ENCODE data around the gene FAR2. TPM values are rescaled to one million over a fixed set of nuclear protein-coding genes. Genes with fewer than 3 reads are reported as not detected.

Gene FAR2
- polyA plus RNA-seq, 2 donors: 0.92 to 1.5 TPM

- Histone ChIP-seq H3K4me3 (ENCODE audit: low read depth in 1 of 2, low read length in 2 of 2) (no peak overlapping the region), H3K4me1 (ENCODE audit: control insufficient read depth in 2 of 2, insufficient read depth in 2 of 2, low read length in 1 of 2) (no peaks in the 10 kb centered on the region), H3K9me3 (ENCODE audit: control insufficient read depth in 2 of 2, insufficient read depth in 1 of 2, low read depth in 1 of 2, low read length in 1 of 2) (no peaks in the 10 kb centered on the region), H3K36me3 (ENCODE audit: control insufficient read depth in 2 of 2, insufficient read depth in 2 of 2, low read length in 1 of 2) (no peaks in the 10 kb centered on the region), H3K27me3 (ENCODE audit: control insufficient read depth in 1 of 2, insufficient read depth in 2 of 2, low read length in 2 of 2) (no peaks in the 10 kb centered on the region), H3K27ac (ENCODE audit: low read depth in 2 of 2, low read length in 1 of 2) (no peak overlapping the region)
- 82 to 94% methylated on average over 2 of the region's 2 CpGs for WGBS, 2 donors
These were observed 171.4 kb downstream of the FAR2 start for GRCh38 chr12:29320295-29321085.

DNA sequence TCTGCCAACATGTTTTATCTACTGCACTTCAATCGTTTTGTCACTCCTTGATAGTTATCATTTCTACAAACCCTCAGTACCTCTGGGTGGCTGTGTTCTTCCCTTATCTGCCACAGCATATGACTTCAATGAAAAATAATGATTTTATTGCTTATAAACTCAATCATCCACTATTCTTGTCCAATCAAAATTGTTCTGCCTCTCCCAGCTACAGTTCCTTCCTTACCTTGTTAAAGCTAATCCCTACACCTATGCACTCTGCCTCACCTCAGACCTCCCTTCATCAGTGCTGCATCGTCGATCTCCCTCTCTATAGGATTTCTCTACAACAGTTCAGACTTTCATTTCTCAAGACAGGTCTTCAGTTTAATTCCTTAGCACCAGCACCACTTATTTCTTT, 173.1 kb downstream of the FAR2 start:
- H3K4me1 ChIP-seq (ENCODE audit: control insufficient read depth in 2 of 2, insufficient read depth in 2 of 2, low read length in 1 of 2): no peaks in the 10 kb centered on the region
- no peak overlapping the region for H3K4me3 ChIP-seq (ENCODE audit: low read depth in 1 of 2, low read length in 2 of 2)
- H3K36me3 ChIP-seq (ENCODE audit: control insufficient read depth in 2 of 2, insufficient read depth in 2 of 2, low read length in 1 of 2): no peaks in the 10 kb centered on the region
- H3K27ac ChIP-seq (ENCODE audit: low read depth in 2 of 2, low read length in 1 of 2): no peak overlapping the region
- no peaks in the 10 kb centered on the region for H3K9me3 ChIP-seq (ENCODE audit: control insufficient read depth in 2 of 2, insufficient read depth in 1 of 2, low read depth in 1 of 2, low read length in 1 of 2)
- no peaks in the 10 kb centered on the region for H3K27me3 ChIP-seq (ENCODE audit: control insufficient read depth in 1 of 2, insufficient read depth in 2 of 2, low read length in 2 of 2)
- WGBS, 2 donors: 85 to 94% methylated on average over 3 of the region's 3 CpGs

- 93 to 95% methylated on average over 1 of the region's 1 CpG for WGBS, 2 donors
- H3K27ac ChIP-seq (ENCODE audit: low read depth in 2 of 2, low read length in 1 of 2): no peak overlapping the region
- H3K4me1 ChIP-seq (ENCODE audit: control insufficient read depth in 2 of 2, insufficient read depth in 2 of 2, low read length in 1 of 2): no peaks in the 10 kb centered on the region
- no peaks in the 10 kb centered on the region for H3K27me3 ChIP-seq (ENCODE audit: control insufficient read depth in 1 of 2, insufficient read depth in 2 of 2, low read length in 2 of 2)
- no peaks in the 10 kb centered on the region for H3K9me3 ChIP-seq (ENCODE audit: control insufficient read depth in 2 of 2, insufficient read depth in 1 of 2, low read depth in 1 of 2, low read length in 1 of 2)
- H3K36me3 ChIP-seq (ENCODE audit: control insufficient read depth in 2 of 2, insufficient read depth in 2 of 2, low read length in 1 of 2): no peaks in the 10 kb centered on the region
- H3K4me3 ChIP-seq (ENCODE audit: low read depth in 1 of 2, low read length in 2 of 2): no peak overlapping the region
These were observed 180.3 kb downstream of the FAR2 start for GRCh38 chr12:29329411-29329810.

DNA sequence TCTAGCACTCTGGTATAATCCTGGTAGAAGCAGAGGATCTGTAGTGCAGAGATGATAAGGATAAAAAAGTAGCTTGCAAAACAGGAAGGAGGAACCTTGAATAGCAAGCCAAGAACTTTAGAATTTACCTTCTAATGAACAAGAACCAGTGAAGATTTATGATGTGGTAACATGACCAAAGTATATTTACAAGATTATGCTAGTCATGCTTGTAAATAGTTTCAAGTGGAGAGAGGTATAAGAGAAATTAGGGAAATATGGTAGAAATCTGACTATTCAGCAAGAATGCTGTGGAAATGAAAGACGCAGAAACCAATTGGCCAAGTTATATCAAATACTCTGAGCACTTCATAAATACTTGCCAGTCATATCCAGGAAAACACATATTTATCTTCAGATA, 184.1 kb downstream of the FAR2 start:
- Histone ChIP-seq H3K9me3 (ENCODE audit: control insufficient read depth in 2 of 2, insufficient read depth in 1 of 2, low read depth in 1 of 2, low read length in 1 of 2) (no peaks in the 10 kb centered on the region), H3K36me3 (ENCODE audit: control insufficient read depth in 2 of 2, insufficient read depth in 2 of 2, low read length in 1 of 2) (no peaks in the 10 kb centered on the region), H3K27me3 (ENCODE audit: control insufficient read depth in 1 of 2, insufficient read depth in 2 of 2, low read length in 2 of 2) (no peaks in the 10 kb centered on the region), H3K27ac (ENCODE audit: low read depth in 2 of 2, low read length in 1 of 2) (no peak overlapping the region), H3K4me3 (ENCODE audit: low read depth in 1 of 2, low read length in 2 of 2) (no peak overlapping the region), H3K4me1 (ENCODE audit: control insufficient read depth in 2 of 2, insufficient read depth in 2 of 2, low read length in 1 of 2) (no peaks in the 10 kb centered on the region)
- 0% methylated on average over 1 of the region's 1 CpG for WGBS, 2 donors

- Histone ChIP-seq H3K36me3 (ENCODE audit: control insufficient read depth in 2 of 2, insufficient read depth in 2 of 2, low read length in 1 of 2) (no peaks in the 10 kb centered on the region), H3K9me3 (ENCODE audit: control insufficient read depth in 2 of 2, insufficient read depth in 1 of 2, low read depth in 1 of 2, low read length in 1 of 2) (no peaks in the 10 kb centered on the region), H3K4me1 (ENCODE audit: control insufficient read depth in 2 of 2, insufficient read depth in 2 of 2, low read length in 1 of 2) (no peaks in the 10 kb centered on the region), H3K27me3 (ENCODE audit: control insufficient read depth in 1 of 2, insufficient read depth in 2 of 2, low read length in 2 of 2) (no peaks in the 10 kb centered on the region), H3K4me3 (ENCODE audit: low read depth in 1 of 2, low read length in 2 of 2) (no peak overlapping the region), H3K27ac (ENCODE audit: low read depth in 2 of 2, low read length in 1 of 2) (no peak overlapping the region)
- WGBS, 2 donors: 92 to 94% methylated on average over 2 of the region's 2 CpGs
These were observed 185.9 kb downstream of the FAR2 start for GRCh38 chr12:29334937-29335336.

DNA sequence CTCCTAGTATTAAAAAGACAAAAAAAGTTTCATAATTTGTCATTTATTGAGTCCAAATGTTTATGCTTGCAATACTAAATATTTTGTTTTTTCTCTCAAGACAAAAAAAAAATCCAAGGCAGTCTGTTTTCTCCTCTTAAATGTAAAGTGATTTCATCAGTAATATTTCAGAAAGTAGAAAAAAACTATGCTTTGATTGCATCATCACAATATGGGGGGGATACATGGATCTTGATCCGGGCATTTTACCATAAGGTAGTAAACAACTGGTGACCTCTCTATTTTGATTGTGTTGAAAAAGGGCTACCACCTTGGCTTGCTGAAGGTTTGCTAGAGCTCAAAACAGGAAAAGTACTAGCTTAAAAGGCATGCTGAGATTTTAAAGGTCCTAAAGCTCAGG, 188.2 kb downstream of the FAR2 start:
- WGBS, 2 donors: 89 to 94% methylated on average over 1 of the region's 1 CpG
- Histone ChIP-seq H3K36me3 (ENCODE audit: control insufficient read depth in 2 of 2, insufficient read depth in 2 of 2, low read length in 1 of 2) (peaks cover 0 to 2% of the 10 kb centered on the region in 2 donors), H3K27me3 (ENCODE audit: control insufficient read depth in 1 of 2, insufficient read depth in 2 of 2, low read length in 2 of 2) (no peaks in the 10 kb centered on the region), H3K4me3 (ENCODE audit: low read depth in 1 of 2, low read length in 2 of 2) (no peak overlapping the region), H3K9me3 (ENCODE audit: control insufficient read depth in 2 of 2, insufficient read depth in 1 of 2, low read depth in 1 of 2, low read length in 1 of 2) (no peaks in the 10 kb centered on the region), H3K27ac (ENCODE audit: low read depth in 2 of 2, low read length in 1 of 2) (no peak overlapping the region), H3K4me1 (ENCODE audit: control insufficient read depth in 2 of 2, insufficient read depth in 2 of 2, low read length in 1 of 2) (no peaks in the 10 kb centered on the region)

DNA sequence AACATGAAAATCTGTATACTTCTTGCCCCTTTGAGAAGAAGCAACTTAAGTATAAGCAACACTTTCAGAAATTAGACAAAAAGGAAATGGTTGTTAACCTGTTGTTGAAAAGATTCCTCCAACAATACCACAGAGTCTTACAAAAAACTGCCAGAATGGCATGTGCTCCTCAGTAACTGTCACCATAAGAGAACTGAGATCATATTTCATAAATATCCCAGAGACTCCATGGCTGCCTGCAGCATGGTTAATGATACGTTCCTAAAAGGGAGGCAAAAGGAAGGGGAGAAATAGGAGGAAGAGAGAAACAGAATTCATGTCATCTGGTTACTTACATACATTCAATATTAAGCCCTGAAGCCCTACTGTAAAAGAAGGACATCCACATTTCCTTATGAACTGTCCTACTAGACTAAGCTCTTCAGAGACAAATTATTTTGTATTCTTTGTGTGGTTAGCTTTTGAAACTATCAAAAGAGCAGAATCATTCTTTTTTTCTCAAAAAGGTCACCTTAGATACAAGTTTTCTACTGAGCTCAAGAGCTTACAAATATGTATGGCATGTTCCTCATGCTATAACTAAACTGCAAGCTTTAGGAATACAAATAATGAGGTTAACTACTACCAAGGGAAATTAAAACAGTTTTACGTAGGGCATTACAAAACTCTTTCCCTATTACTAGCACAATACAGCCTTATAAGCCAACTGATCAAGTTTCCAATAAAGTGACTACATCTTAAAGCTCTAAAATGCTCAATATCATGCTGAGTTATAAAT, 194.1 kb downstream of the FAR2 start:
- H3K27ac ChIP-seq (ENCODE audit: low read depth in 2 of 2, low read length in 1 of 2): no peak overlapping the region
- H3K36me3 ChIP-seq (ENCODE audit: control insufficient read depth in 2 of 2, insufficient read depth in 2 of 2, low read length in 1 of 2): peaks cover 0 to 4% of the 10 kb centered on the region in 2 donors
- no peaks in the 10 kb centered on the region for H3K27me3 ChIP-seq (ENCODE audit: control insufficient read depth in 1 of 2, insufficient read depth in 2 of 2, low read length in 2 of 2)
- H3K4me3 ChIP-seq (ENCODE audit: low read depth in 1 of 2, low read length in 2 of 2): no peak overlapping the region
- 85 to 89% methylated on average over 2 of the region's 2 CpGs for WGBS, 2 donors
- no peaks in the 10 kb centered on the region for H3K4me1 ChIP-seq (ENCODE audit: control insufficient read depth in 2 of 2, insufficient read depth in 2 of 2, low read length in 1 of 2)
- H3K9me3 ChIP-seq (ENCODE audit: control insufficient read depth in 2 of 2, insufficient read depth in 1 of 2, low read depth in 1 of 2, low read length in 1 of 2): no peaks in the 10 kb centered on the region

- Histone ChIP-seq H3K9me3 (ENCODE audit: control insufficient read depth in 2 of 2, insufficient read depth in 1 of 2, low read depth in 1 of 2, low read length in 1 of 2) (no peaks in the 10 kb centered on the region), H3K4me1 (ENCODE audit: control insufficient read depth in 2 of 2, insufficient read depth in 2 of 2, low read length in 1 of 2) (no peaks in the 10 kb centered on the region), H3K27me3 (ENCODE audit: control insufficient read depth in 1 of 2, insufficient read depth in 2 of 2, low read length in 2 of 2) (no peaks in the 10 kb centered on the region), H3K27ac (ENCODE audit: low read depth in 2 of 2, low read length in 1 of 2) (no peak overlapping the region), H3K4me3 (ENCODE audit: low read depth in 1 of 2, low read length in 2 of 2) (no peak overlapping the region), H3K36me3 (ENCODE audit: control insufficient read depth in 2 of 2, insufficient read depth in 2 of 2, low read length in 1 of 2) (peaks cover 0 to 2% of the 10 kb centered on the region in 2 donors)
- WGBS, 2 donors: 90 to 96% methylated on average over 3 of the region's 3 CpGs
These were observed 197.8 kb downstream of the FAR2 start for GRCh38 chr12:29346769-29347421.

DNA sequence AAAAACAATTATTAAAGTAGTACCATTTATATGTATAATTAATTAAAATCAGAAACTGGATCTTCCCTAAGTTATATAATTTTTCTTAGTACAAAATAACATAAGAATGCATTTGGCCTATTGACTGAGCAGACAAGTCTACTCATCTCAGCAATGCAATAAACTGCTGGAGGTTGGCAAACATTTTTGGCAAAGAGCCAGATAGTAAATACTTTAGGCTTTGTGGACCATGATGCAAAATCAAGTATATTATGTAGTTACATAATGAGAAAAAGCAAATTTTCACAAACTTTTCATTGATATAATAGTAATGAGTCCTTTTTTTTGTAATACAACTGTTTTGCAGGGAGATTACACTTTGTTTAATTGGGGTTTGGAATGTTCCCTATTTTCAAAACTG, 201.0 kb downstream of the FAR2 start:
- Histone ChIP-seq H3K4me1 (ENCODE audit: control insufficient read depth in 2 of 2, insufficient read depth in 2 of 2, low read length in 1 of 2) (no peaks in the 10 kb centered on the region), H3K36me3 (ENCODE audit: control insufficient read depth in 2 of 2, insufficient read depth in 2 of 2, low read length in 1 of 2) (peaks cover 0 to 2% of the 10 kb centered on the region in 2 donors), H3K27ac (ENCODE audit: low read depth in 2 of 2, low read length in 1 of 2) (no peak overlapping the region), H3K27me3 (ENCODE audit: control insufficient read depth in 1 of 2, insufficient read depth in 2 of 2, low read length in 2 of 2) (no peaks in the 10 kb centered on the region), H3K9me3 (ENCODE audit: control insufficient read depth in 2 of 2, insufficient read depth in 1 of 2, low read depth in 1 of 2, low read length in 1 of 2) (no peaks in the 10 kb centered on the region), H3K4me3 (ENCODE audit: low read depth in 1 of 2, low read length in 2 of 2) (no peak overlapping the region)
